ENCODE data around the gene RTN4RL1.

Gene RTN4RL1

DNA sequence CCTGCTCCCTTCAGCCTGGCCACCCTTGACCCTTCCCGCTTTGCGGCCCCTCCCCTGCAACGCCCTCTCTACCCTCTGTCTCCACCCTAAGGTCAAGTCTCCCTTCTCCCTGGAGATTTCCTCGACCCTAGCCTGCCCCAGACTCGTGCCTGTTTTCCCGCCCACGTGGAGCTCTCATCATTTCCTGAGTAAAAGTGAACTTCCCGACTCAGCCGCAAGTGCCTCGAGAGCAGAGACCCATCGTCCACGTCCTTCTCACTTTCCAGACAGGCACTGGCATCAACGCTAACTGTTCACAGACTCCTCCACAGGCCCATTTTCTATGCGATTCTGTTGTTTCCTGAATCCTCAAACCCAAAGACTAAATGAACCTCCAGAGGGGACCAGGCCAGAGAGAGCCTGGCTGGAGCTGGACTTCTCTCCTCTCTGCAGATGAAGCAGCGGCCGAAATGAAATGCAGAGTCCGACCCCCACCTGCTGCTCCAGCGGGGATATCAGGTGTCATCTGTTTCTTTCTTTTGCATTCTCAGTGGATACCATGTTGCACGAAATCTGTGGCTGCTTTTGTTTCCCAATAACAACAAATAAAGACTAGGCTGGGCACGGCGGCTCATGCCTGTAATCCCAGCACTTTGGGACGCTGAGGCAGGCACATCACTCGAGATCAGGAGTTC lies 52.5 kb downstream of the RTN4RL1 start:
- no peak for DNase-seq

GRCh38 chr17:1970843-1971384 lies 54.2 kb downstream of the RTN4RL1 start:
- DNase-seq: no peak

- DNase-seq: no peak
Measured at GRCh38 chr17:1969712-1970111, 55.4 kb downstream of the RTN4RL1 start.

DNA sequence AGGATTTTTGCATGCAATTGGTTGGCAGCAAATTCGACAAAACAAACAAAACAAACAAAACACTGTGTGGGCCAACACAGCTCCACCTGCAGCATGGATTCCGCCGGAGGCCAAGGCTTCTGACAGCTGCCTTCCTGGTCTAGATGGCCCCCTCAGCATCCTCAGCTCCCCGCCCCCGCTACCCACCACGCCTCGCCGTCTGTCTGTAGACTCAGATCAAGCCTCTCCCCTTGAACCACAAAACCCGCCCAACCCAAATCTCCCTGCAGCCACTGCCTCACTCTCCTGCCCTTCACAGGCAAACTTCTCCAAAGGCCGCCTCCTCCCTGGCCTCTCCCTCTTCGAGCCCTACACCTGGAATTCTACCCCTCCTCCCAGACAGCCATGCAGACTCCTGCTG lies 57.9 kb downstream of the RTN4RL1 start:
- peak; percentile 5 for DNase-seq

DNA sequence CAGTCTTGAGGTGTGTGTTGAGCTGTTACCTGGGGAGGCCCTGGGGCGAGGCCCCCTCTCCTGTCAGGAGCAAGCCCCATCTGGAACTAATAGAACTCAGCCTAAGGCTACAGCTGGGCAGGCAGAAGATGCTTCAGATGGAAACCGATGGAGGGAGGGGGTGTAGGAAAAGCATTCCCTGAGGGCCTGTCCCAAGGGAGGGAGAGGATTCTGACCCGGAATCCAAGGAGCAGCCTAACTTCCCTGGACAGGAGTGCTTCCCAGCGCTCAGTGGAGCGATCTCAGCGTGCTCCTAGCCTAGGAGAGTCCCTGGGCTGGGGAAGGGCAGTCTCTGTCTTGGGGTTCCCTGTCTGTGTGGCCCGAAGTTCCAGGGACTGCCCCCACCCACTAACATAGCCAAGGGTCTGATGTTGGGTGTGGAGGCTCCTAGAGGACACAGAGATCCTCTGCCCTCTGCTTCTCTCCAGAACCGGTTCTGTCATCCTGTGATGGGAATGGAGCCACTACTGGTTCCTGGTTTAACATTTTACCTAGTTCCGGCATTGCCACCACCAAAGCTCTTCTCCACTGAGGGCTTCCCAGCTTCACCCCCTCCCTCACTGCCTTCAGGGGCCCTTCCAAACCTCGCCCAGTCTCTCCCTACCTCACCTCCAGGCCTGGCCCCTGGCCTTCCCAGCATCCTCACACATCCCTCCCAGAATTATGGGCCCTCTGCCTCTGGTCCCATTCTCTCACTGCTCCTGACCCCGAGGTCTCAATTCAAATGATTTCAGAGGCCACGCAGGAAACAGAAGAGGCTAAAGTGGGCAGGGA lies 58.7 kb downstream of the RTN4RL1 start:
- no peak for DNase-seq

DNA sequence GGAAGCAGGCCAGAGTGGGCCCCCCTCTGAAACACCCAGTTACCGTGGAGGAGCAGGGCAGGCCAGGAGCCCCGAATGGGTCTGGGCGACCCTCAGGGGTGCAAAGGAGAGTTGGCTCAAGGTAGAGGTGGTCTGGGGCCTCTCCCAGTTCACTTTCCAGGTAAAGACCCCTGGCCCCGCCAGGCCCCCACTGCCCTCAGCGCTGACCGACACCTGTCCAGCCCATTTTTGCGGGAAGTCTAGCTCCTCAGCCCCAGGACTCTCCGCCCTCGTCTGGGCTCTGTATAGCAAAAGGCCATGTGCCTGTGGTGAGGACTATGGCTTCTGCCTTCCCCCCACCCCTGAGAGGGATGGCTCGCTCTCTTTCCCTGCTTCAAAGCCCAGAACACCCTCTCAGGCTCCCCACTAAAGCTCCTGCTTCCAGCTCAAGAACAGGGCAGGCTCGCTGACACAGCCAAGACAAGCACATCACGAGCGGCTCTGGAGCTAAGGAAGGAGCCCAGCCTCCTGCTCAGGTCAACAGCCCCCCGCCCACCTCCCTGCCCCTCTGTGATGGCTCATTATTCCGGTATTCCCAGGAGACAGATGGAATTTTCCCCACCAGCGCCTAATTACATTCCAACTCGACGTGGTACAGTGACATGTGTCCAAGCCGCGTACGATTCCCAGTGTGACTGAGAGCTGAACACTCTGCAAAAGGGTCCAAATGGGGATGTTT lies 59.4 kb downstream of the RTN4RL1 start:
- no peak for DNase-seq

DNA sequence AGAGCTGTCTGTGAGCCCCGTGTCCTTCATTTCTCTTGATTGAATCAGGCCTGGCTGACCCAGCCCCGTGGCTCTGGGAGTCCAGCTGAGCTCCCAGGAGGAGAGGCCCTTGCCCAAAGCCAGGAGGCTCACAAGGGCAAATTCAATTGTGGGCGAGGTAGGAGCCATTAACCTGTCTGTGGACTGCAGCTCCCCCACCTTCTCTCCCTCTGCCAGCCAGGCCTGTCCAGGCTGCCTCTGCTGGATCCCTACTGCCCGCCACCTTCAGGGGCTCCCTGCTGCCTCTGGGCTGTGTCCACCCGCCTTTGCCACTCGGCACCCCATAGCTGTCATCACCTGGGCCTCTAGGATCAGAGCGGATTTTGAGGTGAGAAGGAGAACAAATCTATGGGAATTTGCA lies 61.9 kb downstream of the RTN4RL1 start:
- DNase-seq: no peak

GRCh38 chr17:1961189-1961588 lies 63.9 kb downstream of the RTN4RL1 start:
- DNase-seq: no peak

DNA sequence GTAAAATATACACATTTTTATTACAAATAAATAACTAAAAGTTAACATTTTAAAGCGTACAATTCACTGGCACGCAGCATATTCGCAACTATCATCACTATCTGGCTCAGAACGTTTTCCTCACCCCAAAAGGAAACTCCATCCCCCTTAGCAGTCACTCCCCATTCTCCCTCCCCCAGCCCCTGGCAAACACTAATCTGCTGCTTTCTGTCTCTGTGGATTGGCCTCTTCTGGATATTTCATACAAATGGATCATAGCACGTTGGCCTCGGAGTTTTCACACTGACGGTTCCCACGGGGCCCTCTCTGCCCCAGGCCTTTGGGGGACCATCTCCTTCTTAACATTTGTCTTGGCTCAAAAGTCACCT lies 64.6 kb downstream of the RTN4RL1 start:
- DNase-seq: no peak

DNA sequence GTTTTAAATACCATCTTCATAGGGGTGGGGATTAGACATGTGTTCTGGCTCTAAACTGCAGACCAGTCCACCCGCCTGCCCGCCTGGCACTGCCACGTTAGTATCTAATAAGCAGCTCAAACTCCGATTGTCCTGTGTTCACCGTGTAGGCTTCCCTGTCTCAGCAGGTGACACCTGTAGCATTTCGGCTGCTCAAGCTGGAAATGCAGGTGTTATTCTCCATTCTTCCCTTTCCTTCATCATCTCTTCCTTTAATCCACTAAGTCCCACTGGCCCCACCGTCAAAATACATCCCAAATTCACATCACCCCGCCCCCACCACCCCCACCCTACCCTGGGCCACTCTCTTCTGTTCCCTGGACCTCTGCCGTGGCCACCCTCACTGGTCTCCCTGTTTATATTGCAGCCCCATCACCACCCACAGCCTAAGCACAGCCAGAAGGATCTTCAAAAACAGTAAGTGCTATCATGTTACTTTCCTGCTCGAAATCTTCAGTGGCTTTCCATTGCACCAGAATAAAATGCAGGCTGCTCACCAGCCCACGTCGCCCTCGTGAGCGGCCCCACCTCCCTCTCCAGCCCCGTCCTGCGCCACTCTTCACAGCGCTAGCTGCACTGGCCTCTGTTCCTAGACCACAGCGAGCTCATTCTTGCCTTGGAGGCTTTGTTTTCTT lies 65.1 kb downstream of the RTN4RL1 start:
- DNase-seq: no peak

- DNase-seq: no peak
Measured at GRCh38 chr17:1958134-1958881, 66.8 kb downstream of the RTN4RL1 start.

DNA sequence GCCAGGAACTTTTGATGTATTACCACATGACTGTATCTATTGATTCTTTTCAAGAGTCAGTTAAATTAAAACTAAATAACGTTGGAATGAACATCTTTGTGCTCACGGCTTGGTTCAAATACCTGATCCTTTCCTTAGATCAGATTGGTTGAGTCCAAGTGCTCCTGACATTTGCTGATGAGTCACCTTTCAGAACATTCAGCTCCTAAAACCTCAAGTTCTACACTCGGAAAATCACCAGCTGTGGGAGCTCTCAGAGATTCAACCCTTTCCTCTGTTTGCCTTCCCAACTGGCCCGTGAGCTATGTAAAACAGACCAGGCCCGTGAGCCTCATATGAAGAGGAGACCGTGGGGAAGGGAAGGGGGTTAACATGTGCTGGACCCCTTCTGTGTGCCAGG lies 68.1 kb downstream of the RTN4RL1 start:
- DNase-seq: no peak

GRCh38 chr17:1956134-1956533 lies 69.0 kb downstream of the RTN4RL1 start:
- no peak for DNase-seq

DNA sequence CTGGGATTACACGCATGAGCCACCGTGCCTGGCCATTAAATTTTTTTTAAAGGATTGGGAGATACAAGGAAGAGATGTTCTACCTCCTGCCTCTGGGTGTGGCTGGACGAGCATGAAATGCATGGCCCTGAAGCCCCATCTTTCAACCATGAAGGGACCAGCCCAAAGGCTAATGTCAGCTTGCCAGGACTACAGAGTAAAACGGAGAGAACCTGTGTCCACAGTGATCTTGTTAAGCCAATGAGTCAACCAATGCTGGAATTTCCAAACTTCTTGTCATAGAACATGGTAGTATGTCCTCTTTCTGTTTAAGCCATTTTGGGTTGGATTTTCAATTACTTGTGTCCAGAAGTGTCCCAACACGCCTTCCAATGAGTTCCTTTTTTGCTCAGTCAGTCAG lies 71.3 kb downstream of the RTN4RL1 start:
- no peak for DNase-seq

DNA sequence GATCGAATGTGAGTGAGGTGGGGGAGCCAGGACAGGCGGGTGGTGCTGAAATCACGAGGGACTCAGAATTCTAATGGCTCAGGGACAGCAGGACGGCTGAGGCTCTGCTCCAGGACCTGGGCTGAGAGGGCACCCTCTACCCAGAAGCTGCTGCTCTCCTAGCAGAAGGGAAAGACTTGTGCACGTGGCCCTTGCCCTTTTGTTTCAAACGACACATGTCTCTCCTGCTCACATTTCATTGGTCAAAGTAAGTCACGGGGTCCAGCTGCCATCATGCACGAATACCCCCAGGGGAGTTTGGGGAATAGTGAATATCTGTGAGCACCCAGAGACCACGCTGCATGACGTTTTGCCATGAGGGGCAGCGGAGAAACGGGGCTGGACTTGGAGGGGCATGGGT lies 73.2 kb downstream of the RTN4RL1 start:
- DNase-seq: no peak

DNA sequence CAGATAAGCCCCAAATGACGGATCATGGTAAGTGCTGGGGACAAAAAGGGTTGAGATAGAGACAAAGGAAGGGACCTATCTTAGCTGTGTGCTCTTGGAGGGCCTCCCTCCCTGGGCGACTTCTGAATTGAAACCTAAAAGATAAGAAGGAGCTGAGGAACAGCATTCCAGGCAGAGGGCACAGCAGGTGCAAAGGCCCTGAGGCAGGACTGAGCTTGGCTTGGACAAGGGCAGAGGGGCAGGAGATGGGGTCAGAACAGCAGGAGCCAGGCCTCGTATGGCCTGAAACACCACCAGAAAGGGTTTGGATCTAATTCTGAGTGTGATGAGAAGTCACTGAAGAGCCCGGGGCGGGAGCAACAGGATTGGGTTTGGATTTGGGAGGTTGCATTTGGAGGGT lies 75.4 kb downstream of the RTN4RL1 start:
- no peak for DNase-seq

DNA sequence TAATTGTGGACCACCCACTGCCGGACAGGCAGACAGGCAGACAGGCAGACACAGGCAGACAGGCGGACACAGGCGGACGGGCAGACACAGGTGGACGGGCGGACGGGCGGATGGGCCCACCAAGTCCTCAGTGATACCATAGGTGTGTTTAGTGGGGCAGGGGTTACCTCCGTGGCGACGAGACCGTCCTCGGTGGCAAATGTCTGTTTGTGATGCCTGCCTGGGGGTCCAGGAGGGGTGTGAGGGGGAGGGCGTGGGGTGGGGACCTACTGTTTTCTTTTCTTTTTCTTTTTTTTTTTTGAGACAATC lies 76.7 kb downstream of the RTN4RL1 start:
- no peak for DNase-seq

DNA sequence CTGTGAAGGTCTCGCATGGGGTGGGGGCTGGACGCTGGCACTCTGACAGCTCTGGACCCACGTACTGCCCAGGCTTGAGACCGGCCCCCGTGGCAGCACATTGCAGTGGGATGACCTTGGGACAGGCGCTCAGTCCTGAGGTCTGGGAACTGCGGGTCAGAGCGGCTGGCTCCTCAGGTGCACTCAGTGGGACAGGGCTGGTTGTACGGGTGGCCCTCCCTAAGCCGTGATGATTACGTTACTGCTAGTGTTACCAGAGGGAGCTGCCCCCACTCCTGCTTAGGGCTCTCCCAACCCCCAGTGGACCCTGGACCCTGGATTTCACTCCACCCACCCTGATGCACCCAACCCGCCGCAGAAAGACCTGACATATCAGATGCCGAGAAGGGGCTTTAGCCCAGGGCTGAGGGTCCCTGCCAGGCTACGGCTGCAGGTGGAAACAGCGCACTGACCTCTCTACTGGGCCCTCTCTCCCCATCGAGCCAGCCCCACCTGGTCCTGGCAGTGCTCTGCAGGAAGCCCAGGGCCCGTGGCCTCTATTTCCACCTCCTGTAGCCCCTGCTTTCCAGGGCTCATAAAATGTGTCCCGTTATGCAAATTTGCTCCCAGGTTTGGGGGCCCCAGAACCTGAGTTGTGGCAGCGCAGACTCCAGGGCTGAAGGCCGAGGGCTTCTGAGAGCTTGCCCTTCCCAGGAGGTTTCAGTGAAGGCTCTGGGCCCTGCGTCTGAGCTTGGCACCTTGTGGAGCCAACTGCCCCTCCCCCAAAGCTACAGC lies 77.2 kb downstream of the RTN4RL1 start:
- DNase-seq: no peak

- DNase-seq: no peak
Measured at GRCh38 chr17:1947229-1947742, 77.8 kb downstream of the RTN4RL1 start.

DNA sequence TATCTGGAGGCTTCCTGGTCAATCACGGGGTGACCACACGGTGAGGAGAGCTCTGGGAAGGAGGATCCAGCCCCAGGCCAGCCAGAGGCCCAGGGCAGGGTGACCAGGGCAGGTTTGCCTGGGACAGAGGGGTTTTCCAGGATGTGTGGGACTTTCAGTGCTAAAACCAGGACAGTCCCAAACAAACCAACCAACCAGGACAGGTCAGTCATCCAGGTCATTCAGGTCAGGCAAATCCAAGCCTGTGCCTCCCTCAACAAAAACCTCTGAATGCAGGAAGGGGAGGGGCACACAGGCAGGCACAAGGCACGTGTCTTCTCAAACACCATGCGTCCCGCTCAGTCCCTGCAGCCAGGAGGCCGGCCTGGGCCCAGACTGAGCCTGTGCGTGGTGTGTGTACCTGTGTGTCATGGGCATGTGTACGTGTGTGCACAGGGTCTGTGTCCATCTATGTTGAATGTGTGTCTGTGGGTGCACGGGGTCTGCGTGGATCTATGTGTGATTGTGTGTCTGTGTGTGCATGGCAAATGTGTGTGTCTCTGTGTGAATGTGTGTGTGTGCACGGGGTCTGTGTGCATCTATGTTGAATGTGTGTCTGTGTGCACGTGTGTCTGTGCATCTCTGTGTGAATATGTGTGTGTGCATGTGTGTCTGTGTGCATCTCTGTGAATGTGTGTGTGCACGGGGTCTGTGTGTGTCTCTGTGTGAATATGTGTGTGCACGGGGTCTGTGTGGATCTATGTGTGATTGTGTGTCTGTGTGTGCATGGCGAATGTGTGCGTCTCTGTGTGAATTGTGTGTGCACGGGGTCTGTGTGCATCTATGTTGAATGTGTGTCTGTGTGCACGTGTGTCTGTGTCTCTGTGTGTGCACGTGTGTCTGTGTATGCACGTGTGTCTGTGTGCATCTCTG lies 78.9 kb downstream of the RTN4RL1 start:
- no peak for DNase-seq
